Hematopoietic multipotent progenitor cell treated with erythropoietin and hydrocortisone succinate and interleukin-3 and kit ligand, for 17 days (in vitro differentiated cells): ENCODE data around the gene ZBTB16.

Experiments used
- DNase-seq: peaks from one replicate; pipeline ENCODE4 v3.0.0-alpha.2; 2015; ENCODE audit warnings: low spot score

ZBTB16 gene

DNA sequence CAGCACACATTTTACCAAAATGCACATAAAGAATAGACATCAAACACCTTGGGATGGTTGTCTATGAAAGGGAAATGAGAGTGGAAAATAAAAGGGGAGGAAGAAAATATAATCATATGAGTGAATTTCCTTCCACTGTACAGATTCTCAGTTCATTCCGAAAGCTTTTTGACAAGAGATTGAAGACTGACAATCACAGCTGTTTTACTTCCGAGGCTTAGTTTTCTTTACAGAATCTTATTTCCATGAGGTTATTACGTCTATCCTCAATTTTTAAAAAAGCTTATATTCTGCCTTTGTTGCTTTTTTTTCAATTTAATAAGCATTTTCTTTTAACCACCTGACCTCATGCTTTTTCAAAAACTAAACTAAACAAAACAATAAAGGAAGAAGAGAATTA is 223.9 kb downstream of the ZBTB16 start:
- DNase-seq = no peak

DNA sequence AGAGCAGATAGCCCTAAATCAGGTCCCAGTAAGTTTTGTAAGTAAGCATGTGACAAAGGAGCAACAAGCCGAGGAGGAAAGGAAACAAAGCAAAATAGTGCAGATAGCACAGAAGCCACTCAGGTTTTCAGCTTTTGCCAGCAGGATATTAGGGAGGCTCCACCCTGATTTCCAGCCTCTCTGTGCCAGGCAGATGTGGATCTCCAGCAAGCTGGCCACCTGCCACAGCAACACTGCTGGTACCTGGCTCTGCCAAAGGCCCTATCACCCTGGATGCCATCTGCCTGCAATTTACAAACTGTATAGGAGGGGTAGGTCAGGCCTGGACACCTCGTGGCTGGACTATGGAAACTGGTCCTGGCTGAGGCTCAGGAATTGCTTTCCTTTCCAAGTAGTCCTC is 224.5 kb downstream of the ZBTB16 start:
- DNase-seq = no peak

DNA sequence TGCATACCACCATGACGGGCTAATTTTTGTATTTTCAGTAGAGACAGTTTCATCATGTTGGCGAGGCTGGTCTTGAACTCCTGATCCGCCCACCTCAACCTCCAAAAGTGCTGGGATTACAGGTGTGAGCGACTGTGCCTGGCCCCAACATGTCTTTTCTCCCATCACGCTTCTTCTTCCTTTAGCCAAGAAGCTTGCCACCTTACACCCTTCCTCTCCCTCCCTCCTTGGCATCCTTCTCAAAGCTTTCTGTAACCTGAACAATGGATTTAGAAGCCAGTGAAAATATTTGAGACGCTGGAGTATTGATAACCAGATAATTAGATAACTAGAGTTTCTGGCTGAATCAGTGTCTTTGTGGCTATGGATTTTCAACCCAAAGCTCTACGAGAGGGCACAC is 225.4 kb downstream of the ZBTB16 start:
- DNase-seq = no peak

DNA sequence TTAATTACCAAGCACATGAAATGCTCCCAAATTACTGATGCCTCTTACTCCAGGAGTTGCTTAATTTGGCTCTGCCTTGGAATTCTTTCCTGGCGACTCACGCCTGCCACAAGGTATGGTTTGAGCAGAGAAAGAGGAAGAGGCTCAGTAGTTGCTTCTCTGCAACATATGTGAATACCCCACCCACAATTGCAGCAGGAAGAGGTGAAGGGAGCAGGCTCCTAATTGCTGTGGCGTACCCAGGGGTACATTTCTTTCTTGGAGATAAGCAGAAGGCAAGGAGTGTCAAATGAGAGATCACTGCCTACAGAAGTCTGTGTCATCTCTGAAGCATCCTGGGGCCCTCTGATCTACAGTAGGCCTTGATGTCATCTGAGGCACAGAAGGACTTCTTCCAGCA is 226.1 kb downstream of the ZBTB16 start:
- DNase-seq = no peak

DNA sequence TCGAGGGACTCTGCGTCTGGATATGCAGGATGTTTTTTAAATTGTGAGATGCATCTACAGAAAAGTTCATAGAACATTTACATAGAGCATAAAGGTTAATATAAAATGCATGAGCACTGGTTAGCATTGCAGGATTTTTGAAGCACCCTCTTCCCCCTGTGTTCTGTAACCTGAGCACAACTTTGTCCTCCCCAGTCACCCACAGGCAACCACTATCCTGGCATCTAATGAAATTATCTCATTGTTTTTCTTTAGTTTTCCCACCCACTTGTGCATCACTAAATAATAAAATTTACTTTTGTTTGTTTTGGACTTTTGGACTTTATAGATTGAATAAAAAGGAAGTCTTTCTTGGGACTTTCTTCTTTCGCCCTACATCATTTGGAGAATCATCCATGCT is 226.7 kb downstream of the ZBTB16 start:
- DNase-seq = no peak

DNA sequence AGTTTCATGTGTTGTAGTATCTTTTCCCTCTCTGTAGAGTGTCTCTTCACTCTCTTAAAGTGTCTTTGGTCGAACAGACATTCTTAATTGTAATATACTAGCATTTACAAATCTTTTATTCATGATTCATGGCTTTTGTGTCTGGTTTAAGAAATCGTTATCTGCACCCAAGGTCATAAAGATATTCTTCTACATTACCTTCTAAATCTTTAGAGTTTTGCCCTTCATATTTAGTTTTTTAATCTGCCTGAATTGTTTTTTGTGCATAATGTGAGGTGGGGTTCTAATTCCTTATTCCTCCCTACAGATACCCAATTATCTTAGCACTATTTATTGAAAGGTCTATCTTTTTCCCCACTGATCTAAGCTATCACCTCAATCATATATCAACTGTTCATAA is 227.6 kb downstream of the ZBTB16 start:
- DNase-seq = no peak

DNA sequence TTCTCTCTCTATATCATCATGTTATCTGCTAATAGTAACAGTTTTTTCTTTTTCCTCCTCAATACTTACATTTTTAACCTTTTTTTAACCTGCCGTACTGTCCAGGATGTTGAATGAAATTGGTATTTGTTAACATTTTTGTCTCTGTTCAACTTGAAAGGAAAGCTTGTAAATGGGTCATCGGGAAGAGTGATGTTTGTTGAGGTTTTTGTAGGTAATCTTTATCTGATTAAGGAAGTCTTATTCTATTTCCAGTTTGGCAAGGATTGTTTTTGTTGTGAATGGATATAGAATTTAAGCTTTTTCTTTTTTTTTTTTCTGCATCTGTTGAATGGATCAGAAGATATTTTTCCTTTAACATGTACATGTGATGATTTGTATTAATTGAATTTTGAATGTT is 228.6 kb downstream of the ZBTB16 start:
- no peak for DNase-seq

DNA sequence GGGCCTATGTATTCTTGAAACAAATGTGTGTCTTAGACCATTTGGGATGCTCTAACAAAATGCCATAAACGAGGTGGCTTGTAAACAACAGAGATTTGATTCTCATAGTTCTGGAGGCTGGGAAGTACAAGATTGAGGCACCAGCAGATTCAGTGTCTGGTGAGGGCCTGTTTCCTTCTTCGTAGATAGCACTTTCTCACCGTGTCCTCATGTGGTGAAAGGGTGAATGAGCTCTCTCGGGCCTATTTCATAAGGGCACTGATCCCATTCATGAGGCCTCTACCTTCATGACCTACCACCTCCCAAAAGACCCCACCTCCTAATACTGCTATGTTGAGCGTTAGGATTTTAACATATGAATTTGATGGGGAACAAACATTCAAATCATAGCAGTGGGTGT is 230.3 kb downstream of the ZBTB16 start:
- no peak for DNase-seq

DNA sequence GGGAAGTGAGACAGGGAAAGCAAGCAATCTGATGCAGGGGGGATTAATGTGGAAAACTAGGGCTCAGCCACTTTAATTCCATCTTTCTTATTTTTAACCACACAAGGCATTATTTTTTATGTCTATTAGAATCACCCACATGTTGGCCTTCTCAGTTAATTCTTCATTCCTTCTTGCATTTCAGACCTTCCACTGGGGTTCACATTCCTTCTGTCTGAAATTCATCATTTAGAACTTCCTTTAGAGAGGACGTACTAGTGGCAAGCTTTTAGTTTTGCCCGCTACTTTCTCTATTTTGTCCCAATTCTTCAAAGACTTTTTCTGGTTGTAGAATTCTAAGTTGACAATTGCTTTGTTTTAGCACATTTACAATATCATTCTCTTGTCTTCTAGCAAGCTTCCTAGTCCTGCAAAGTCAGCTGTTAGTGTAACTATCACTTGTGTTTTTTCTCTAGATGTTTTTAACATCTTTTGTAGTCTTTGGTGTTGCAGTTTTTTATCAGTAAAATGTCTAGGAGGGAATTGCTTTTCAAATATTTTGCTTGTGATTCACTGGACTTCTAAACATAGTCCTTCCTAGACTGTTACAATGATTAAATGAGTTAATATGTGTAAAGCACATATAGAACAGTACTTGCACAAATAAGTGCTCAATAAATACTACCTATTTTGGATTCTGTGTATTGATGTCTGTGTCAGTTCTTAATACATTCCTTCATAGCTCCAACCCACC is 231.2 kb downstream of the ZBTB16 start:
- DNase-seq = no peak

DNA sequence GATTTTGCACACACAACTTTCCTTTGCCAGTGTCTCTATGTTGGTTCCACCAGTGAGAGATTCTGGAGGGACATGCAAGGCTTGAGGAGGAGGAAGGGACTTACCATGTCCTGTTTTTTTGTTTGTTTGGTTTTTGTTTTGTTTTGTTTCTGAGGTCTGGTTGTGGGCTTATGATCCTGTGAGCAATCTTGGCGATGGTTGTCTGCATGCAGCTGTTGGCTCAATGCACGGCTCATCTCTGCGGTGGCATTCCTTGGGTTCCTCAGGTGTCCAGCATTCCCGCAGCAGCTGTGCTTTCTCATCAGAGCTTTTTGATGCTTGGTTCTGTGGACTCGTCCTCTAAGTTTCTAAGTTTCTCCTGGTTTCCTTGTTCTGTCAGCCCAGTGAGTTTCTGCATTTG is 231.9 kb downstream of the ZBTB16 start:
- DNase-seq = no peak

DNA sequence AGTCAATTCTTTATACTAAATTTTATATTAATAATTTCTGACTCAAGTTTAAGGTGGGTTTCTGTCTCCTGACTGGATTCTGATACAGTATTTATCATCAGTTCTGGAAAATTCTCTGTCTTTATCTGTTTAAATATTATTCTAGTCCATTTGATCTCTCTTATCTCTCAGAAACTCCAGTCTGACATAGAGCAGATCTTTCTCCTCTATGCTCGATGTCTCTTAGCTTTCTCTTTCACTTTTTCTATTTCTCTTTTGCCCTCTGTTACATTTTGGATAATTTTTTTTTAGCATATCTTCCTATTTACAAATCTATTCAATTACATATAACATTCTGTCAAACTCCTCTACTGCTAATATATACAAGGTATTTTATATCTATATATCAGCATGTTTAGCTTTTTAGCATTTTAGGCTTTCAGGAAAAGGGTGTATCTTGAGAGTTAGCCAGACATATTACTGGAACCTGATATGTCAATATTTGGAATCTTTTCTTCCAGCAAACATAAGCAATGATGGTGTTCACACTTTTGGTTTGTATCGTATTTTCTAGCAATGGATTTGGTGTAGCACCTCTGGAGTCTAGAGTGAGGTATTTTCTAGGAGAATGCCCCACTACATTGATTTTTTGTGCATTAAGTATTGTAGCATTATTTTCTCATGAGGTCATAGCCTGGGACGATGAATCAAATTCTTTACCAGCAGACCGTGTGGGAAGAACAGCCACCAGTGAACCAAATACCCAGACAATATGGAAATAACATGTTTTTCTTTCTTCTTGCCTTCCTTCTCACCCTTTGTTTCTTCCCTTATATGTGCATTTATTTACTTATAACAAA is 232.6 kb downstream of the ZBTB16 start:
- no peak for DNase-seq

DNA sequence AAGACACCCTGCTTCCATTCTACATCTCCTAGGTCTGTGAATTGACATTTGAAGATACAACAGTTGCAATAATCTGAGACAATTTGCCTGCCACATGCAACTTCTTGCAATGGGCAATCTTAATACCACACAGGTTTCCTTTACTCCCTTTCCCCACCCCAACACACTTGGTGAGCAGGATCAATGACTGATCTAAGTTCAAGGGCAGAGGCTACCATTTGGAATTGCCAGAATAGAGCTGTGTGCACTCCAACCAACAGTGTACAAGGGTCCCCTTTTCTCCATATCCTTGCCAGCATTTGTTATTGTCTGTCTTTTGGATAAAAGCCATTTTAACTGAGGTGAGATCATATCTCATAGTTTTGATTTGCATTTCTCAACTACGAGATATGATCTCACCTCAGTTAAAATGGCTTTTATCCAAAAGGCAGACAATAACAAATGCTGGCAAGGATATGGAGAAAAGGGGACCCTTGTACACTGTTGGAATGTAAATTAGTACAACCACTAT is 233.7 kb downstream of the ZBTB16 start:
- DNase-seq = no peak

DNA sequence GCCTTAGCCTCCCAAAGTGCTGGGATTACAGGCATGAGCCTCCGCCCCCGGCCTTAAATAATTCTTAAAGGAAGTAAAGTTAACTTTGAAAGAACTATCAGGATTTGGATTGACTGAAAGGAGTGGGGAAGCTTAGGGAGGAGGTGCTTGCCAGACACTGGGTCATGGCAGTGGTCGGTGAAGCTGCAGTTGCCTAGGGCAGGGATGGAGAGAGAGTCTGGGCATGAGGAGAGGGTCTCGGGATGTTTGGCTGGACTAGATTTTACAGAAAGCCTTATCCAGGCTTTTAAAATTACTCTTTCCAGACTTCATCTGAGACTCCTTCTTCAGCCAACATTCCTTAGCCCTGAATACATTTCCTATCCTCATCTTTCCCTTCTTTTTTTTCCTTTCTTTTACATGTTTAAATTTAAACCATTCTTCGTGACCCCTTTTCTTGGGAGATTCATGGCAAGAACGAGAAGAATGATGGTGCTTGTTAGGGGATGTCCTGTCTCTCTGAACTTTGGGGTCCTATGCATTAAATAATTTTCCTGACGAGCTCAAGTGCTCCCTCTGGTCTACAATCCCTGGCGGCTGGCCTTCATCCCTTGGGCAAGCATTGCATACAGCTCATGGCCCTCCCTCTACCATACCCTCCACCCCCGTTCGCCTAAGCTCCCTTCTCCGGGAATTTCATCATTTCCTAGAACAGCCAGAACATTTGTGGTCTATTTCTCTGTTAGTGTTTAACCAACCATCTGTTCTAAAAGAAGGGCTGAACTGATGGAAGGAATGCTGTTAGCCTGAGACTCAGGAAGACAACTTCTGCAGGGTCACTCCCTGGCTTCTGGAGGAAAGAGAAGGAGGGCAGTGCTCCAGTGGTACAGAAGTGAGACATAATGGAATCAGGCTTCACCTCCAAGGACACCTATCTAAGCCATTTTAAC is 236.4 kb downstream of the ZBTB16 start, which contains the start of gene NNMT:
Gene NNMT, plus strand, starts transcription at position 724 of the 929 bp plus-strand sequence. Its CDS starts 158 bp downstream, at position 882.
- no peak for DNase-seq

DNA sequence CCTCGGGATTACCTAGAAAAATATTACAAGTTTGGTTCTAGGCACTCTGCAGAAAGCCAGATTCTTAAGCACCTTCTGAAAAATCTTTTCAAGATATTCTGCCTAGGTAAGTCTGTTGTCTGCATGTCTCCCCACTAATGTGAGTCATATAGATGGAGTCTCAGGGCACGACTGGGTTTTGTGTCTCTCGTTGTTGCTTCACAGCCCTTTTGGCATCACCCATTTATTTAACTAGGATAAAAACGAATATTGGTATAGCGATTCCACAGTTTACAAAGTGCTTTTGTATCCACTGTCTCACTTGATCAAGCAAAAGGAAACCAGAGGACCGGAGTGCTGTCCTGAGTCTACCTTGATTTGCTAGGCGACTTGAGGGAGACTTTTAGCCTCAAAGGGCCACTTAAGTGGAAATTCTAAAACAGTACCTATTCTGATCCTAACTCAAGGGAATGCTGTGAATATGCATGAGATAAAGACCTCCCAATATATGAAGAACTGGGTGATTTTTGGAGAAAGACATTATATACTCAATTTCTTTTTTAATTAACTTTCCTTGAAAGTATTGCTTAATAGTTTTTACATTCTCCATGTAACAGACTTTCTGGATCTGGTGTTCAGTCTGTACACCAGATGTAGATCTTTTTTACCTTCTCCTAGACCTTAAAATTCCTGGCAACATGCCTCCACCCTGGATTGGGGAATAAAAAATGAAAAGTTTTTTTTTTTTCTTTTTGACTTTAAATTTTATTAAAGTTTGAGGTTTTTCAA is 237.3 kb downstream of the ZBTB16 start:
- no peak for DNase-seq

DNA sequence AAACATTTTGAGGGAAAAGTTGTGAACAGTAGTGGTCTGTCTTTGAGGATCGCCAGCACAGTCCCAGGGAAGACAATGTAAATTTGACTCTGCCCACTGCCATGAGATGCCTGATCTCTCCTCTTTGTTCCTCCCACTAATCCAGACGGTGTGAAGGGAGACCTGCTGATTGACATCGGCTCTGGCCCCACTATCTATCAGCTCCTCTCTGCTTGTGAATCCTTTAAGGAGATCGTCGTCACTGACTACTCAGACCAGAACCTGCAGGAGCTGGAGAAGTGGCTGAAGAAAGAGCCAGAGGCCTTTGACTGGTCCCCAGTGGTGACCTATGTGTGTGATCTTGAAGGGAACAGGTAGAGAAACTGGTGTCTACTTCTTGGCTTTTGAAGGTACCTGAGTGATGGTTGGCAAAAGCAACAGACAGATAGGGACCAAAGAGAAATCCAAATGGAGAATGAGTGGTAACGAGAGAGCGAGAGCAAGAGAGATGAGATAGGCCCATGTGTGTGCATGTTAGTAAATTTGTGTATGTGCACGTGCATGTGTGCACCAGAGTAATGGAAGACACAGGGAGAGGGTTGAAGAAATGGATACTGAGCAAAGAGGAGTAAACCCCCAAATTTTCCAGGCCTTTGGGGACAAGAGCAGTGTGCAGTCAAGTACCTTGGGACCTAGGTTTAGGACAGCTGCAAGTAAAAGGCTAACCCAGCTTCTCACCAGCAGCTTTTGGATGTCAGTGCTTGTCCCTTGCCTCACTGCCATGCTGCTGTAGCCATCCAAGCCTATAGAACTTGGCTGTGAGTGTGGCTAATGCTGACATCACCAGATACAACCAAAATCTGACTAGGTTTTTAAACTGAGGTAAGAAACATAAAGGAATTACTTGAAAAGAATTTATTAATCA is 238.5 kb downstream of the ZBTB16 start:
- DNase-seq = no peak

DNA sequence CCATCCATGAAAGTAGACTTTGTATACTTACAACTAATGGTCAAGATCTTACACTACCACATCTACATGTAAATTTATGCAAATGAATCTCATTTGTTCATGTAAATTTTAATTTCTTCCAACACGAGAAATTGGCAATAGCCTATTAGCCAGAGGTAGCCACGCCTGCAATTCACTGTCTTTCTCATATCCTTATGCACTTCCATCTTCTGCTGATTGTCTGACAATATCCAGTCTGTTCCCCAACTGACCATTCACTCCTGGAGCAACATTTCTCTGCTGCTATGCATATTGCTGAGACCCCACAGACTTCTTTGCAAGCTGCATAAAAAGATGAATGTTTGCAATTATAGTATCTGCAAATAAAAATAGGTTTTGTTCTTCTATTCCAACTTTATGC is 239.2 kb downstream of the ZBTB16 start:
- no peak for DNase-seq
